DND-41 (cell line): ENCODE data around the gene SUPT3H.

Experiments used
- CTCF ChIP-seq: IDR thresholded peaks from 2 replicates; pipeline ENCODE4 v1.5.1; 2012; ENCODE audit warnings: borderline replicate concordance, low read length, moderate library complexity, mild to moderate bottlenecking; ENCODE audit not compliant: poor library complexity, severe bottlenecking; ENCODE audit errors: extremely low read depth
- EZH2 ChIP-seq: IDR thresholded peaks from 3 replicates; pipeline ENCODE4 v1.6.1; 2012; ENCODE audit warnings: borderline replicate concordance, low read depth, mild to moderate bottlenecking, moderate library complexity, low read length, inconsistent platforms; ENCODE audit not compliant: severe bottlenecking

DNA sequence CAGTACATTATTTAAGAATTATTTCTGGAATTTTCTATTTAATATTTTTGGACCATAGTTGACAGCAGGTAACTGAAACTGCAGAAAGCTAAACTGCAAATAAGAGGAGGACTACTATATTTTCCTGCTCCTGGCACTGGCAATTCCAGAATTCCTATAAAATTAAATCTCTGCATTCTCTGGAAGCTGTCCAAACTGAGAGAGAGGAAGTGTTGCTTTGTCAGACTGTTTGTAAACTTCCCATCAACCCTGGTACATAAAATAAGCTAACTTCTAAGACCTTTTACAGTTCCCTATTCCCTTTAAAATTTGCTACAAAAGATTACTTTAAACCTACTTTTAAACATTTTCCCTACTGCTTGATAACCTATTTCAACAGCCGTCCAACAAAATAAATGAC lies 245.7 kb downstream of the SUPT3H start:
- TF ChIP-seq CTCF, result no peak
- no peak for TF ChIP-seq EZH2
